GM12874 (cell line): ENCODE measurements around the gene ANKRD13B.
A peak's percentile ranks its signal among the peaks of the same experiment; 100 is the strongest.

ENCODE experiments used
- CTCF ChIP-seq: IDR thresholded peaks from 2 replicates; pipeline ENCODE4 v1.5.1; 2011; ENCODE audit warnings: low read depth, mild to moderate bottlenecking, control low read depth, low read length, moderate library complexity; ENCODE audit not compliant: insufficient read depth

Gene ANKRD13B

GRCh38 chr17:29591737-29592608 lies 959 bp upstream of the ANKRD13B start:
- peak; percentile 99 for TF ChIP-seq CTCF

DNA sequence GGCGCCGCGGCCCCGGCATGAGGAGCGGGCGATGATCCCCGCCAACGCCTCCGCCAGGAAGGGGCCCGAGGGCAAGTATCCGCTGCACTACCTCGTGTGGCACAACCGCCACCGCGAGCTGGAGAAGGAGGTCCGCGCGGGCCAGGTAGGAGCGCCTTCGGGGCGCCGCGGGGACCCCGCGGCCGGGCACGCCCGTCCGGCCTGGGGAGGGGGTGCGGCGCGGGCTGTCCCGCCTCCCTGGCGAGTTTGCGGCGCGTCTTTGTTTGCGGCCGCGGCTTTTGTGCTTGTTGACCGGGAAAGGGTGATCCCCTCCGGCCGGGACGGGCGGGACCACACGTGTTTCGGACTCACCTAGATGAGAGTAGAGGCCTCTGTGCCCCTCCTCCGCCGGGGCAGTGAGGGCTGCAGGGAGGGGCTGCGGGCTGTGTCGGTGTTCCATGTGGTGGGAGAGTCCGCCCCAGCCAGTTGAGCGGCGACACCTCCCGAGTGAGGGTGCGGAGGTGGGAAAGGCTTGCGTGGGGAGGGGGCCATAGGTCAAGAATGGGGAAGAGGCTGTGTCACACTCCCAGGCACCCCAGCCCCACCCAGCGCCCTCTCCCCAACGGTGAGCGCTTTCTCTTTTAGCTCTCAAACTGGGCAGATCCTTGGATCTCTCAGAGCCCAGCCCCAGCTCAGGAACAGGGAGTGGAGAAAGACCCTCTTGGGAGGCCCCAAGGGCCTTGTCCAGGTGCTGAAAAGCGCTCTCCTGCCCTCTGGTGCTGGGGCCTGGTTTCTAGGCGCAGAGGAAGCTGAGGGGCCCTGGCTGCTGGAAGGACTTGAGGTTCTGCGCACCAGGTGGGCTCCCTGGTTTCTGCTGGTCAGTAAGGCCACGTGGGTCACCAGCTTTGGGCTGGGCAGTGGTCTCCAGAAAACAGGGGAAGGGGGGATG lies 923 bp downstream of the ANKRD13B start:
- 0 out of 2 replicates have a peak, but pooled peaks have one; percentile 25 for TF ChIP-seq CTCF

GRCh38 chr17:29594519-29595090 lies 1.7 kb downstream of the ANKRD13B start:
- TF ChIP-seq CTCF, result no peak

DNA sequence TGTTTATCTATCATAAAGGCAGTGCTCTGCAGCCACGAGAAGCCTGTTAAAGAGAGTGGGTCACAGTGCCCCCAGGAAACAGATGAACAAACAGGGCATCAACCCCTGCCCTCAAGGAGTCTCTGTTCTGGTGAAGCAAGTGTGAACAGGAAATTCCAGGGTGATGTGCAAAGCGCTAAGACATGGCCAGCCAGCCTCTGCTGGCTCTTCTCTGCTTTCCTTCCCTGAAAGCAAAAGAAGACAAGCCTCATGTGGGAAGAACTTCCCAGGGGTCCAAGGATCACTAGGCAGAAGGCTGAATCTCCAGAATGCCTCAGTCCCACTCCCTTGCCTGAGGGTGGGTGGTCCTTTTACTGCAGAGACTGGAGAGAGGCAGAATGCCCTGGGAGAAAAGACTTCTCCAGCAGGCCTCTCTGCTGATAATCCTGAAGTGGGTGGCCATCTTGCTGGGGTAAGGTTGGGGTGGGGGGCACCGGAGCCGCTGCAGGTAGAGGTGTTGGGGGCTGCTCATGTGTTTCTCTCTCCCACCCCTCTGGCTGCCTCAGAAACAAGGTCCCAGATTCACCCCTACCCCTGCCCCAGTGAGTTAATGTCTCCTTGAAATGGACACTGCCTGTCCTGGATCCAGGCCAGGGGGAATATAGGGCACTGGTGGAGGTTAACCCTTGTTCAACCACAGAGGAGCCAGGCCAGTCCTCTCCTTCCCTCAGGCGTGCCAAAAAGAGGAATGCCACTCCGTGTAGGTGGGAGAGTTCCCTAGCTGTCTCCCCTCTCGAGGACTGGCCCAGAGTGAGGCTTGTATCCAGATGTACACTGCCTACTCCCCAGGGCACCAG lies 2.4 kb downstream of the ANKRD13B start:
- no peak for TF ChIP-seq CTCF

DNA sequence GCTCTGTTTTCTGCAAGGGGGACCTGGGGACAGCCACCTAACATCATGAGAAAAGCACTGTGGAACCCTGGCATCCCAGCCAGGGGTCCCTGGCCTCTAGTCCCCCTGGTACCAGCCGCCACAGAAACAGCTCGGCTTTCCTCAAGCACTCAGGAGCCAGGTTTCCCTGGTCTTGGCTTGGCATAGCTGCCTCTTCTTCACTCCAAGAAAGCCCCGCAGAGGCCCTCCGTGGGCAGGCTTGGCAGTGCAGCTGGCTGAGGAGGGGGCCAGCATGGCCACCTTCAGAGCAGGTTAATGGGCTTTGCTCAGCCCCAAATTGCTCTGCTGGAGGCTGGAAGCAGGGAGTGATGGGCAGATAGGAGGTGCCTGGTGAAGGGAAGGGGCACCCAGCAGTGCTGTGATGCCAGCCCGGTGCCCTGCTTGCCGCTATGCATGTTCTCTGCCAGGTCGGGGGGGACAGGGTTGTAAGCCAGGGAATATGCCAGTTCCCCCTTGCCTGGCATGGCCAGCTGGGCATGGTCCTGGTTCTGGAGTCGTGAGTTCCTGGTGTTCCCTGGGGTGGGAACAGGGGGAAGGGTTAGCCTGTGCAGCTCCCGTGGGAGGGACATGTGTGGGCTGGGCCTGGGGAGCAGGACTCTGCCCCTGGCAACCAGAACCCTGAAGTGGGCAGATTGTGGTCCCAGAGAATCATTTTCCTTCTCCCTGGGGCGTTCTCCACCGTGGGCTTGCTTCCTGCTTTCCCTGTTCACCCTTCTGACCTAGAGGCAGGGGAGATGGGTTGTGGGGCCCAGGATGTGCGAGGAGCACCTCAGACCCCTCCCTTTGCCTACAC lies 3.2 kb downstream of the ANKRD13B start:
- TF ChIP-seq CTCF, result no peak

- TF ChIP-seq CTCF, result no peak
These were observed 3.9 kb downstream of the ANKRD13B start for GRCh38 chr17:29596811-29597210.
